HG03558 (cell line): Measurements from ENCODE around the gene DBT.
"Not testable (repeated sequence)": the region's sequence is repeated elsewhere in the genome, so short reads cannot be mapped to it uniquely, and the experiment has no call there.

Experiments used
- ATAC-seq: cut with Tn5 transposase; IDR thresholded peaks from one replicate; pipeline ENCODE4 v1.9.1; 2021; ENCODE audit warnings: moderate number of reproducible peaks; ENCODE audit not compliant: unreplicated experiment; ENCODE audit errors: extremely low read depth

DBT gene

DNA sequence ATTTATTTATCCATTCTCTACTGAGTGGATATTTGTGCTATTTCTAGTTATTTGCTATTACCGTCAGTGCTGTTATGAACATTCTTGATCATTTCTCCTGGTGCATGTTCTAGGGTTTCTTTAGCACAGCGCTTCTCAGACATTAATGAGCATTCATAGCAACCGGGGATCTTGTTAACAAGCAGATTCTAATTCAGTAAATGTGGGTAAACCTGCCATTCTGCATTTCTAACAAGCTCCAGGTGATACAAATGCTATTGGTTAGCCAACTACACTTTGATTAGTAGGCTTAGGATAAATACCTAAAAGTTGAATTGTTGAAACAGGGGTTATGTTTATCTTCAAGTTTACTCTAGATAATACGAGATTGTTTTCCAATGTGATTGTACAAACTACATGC lies 3.3 kb upstream of the DBT start:
- ATAC-seq: no peak

DNA sequence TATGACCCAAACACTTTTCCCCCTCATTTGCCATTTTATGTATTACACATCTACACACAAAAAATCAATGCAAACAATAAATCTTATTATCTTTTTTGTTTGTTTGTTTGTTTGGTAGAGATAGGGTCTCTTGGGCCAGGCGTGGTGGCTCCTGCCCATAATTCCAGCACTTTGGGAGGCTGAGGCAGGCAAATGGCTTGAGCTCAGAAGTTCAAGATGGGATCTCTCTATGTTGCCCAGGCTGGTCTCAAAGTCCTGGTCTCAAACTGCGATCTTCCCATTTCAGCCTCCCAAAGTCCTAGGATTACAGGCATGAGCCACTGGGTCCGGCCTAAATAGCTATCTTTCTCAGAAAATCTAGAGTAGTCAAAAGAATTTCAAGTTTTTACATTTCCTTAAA lies 1.2 kb upstream of the DBT start:
- ATAC-seq: no peak

DNA sequence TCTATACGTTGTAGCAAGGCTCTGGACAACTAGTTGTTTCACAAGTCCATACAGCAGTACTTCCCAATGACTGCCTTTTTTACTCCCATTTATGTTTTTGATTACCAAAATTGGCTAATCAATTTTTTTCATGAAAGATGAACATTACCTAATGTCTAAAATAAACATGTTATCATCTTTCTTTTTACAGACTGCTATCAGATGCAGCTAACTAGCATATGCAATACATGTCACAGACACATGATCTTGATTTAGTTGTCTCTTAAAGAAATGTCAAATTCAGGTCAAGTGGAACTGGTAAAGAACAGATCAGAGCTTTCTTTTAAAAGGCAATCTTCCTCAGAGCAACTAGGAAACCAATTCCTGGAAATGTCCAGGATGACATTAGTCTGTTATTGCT lies 630 bp upstream of the DBT start:
- ATAC-seq: no peak

DNA sequence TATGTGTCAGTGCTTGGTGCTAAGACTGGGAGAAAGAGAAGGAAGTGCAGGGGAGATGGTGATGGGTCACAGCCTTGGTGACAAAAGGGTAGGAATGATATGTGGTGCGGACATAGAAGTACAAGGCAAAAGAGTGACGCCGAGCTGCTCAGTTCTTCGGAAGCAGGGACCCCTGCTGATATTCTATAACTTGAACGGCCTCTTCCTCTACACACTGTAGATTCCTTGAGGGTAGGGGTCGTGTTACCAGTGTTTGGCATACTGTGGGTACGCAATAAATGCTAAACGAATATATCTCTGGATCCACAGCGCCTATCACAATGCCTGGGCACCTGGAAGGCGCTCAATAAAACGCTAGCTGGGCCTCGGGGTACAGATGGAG lies 488 bp downstream of the DBT start:
- no peak for ATAC-seq

DNA sequence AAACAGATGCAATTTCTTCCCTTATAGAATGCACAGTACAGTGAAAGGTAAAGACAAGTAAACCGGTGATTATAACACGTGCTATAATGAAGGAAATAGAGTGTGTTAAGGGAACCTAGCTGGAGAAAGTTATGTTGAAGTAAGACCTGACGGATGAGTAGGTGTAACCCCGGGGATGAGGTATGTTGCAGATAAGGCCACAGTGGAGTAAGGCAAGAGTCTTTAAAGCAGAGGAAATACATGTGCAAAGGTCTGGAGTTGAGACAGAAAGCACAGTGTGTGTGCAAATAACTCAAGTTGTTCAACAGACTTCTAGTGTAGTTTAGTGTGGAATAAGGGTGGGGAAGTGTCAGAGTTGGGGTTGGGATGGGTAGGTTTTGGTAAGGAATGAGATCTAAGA lies 2.9 kb downstream of the DBT start:
- no peak for ATAC-seq

DNA sequence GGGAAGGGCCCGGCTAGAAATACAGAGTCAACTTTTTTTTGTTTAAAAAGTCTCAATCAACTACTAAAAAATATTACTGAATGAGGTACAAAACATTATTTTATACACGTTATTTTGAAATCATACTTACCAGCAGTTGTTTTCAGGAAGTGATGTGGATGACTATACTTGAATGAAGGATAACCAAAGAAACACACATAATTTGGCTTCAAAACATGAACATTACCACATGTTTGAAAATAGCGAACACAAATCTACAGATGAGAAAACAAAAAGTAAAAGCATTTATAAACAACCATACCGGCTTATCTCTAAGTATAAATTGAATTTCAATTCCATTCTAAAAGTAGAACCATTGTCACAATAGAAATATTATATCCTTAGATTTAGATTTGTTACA lies 9.0 kb downstream of the DBT start:
- no peak for ATAC-seq

DNA sequence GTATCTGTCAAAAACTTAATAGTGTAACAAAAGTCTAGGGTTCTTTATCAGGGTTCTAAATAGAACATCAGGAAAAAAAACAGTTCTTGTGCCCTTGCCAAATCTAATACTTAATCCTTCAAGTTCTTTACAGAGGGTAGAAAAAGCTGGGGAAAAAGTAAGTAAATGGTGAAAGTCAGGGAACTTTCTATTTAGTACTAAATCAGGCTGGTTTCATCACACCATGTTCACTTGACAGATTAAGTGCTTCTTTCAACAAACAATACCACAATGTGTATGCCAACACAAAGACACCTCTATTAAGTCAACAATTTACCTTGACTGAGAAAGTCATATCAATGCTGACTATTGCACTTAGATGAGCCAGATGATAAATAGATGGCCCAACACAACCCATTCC lies 9.7 kb downstream of the DBT start:
- no peak for ATAC-seq

DNA sequence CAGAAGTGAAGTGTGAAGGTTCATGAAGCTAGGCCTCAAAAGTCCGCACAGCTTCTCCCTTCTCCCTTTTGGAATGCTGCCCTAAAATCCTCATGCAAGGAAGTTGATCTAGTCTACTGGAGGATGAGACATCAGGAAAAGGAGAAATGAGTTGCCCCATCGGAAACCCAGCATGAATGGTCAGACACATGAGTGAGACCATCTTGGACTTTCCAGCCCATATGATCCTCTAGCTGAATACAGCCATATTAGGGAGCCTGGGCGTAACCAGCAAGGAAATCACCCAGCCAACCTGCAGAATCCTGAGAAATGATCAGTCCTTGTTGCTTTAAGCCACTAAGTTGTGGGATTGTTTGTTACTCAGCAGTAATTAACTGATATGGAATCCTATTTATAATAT lies 12.5 kb downstream of the DBT start:
- no peak for ATAC-seq

DNA sequence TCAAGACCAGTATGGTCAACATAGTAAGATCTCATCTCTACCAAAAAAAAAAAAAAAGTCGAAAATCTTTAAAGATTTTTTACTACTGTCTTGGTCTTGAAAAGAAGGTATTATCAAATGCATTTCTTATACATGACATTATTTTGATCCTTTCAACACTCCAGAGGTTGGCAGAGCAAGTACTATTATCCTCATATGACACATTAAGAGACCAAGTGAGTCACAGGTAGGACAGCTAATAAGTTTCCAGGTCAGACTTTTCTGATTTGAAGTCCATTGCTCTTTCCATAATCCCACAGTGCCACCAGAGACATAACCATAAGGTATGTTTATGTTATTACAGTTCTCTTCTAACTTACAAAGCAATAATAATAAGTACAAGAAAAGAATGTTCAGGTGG lies 15.2 kb downstream of the DBT start:
- no peak for ATAC-seq

DNA sequence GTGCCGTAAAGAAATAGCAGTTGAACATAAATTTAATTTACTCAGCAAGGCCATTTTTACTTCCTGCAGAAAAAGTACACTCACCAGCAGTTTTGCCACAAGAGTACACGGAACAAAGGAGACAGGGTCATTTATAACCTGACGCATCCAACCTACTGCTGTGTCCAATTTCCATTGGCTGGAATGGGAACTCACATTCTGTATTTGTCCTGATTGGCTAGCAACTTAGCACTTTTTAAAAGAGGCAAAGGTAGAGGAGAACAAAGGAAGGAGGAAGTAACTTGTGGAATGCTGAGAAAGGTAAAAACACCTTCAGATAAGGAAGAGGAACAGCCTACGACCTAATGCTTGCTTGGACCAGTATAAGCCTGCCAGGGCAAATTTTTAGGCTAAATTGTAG lies 16.1 kb downstream of the DBT start:
- ATAC-seq: not testable (repeated sequence)

DNA sequence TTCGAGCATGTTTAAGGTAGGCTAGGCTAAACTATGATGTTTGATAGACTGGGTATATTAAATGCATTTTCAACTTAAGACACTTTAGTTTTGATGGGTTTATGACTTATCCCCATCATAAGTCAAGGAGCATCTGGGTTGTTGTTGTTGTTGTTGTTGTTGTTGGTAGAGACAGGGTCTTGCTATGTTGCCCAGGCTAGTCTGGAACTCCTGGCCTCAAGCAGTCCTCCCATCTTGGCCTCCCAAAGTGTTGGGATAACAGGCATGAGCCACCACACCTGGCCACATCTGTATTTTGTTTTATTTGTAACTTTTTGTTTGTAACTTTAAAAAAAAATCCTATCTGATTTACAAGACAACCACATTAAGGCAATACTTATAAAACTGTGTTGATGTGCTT lies 17.5 kb downstream of the DBT start:
- no peak for ATAC-seq

DNA sequence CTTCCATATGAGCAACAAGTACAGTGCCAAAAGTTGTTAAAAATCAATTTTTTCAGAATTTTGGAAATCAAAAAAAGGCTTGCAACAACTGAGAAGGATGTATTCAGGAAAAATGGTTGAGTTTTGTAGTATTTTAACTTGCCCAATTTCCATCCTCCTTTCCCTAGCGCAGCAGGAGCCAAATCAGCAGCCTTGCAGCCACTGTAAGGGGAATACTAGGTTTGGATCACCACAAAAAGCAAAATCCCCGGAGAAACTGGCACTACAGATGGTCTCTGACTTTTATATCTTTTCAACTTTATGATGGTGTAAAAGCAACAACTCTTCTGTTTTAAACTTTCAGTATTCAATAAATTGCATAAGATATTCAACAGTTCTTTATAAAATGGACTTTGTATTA lies 17.9 kb downstream of the DBT start:
- ATAC-seq: no peak

DNA sequence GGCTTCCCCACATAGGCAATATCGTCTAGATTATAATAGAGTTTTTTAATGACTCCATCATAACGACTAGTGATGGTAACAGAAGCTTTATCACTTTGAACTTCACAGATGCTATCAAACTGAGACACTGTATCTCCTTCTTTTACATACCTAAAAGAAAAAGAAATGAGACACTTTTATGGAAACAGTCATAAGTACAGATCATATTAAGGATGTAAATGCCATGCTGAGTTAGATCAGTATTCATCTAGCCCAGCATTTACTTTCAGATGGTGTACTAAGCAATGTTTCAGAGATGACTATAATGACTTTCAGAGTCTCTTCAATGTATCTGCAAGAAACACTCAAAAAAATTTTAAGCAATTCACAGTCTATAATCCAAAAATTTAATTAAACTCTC lies 18.9 kb downstream of the DBT start:
- no peak for ATAC-seq

DNA sequence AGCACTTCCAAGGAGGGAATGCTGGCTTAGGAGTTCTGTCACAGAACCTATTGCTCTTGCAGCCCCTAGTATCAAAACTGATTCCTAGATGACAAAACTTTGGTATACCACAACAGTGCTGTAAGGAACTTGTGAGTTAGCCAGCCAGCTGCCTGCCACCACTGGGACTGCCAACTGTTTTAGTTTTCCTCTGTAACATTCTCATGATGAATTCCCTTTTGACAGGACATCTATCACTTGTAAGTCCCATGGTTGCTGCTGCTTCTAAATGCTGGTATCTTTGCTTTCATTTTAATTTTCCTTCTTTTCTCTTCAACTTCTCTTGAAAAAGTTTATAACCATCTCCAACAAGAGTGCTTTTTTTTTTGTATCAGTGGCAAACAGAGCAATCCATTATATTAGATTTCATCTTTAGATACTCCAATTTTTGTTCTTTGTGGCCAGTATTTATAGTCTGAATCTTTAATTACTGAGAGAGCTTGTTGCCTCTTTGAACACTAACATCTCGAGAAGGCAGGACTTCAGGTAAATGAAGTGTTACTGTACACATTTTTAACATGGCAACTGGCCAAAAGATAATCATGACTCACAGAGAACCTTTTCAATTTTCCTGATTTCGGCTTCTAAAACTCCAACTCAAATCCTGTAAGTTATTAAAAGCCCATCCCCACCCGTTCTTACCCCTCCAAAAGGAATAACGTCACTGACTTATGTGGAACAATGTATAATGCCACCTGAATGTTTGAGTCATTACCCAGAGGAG lies 19.8 kb downstream of the DBT start:
- no peak for ATAC-seq

DNA sequence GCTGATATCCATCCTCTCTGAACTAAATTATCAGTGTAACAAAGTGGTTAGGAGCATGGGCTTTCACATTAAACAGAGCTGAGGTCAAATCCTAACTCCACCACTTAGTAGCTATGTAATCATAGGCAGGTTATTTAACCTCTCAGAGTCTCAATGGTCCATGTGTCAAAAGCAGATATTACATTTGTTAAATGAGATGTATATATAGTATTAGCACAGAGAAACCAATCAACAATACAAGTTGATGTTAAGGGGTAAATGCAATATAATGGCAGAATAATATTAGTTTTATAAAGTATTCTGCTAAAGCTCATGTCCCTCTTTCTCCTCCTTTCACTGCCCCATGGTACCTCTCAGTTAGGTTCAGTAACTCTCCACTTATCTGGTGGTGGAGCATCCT lies 27.2 kb downstream of the DBT start:
- ATAC-seq: no peak

DNA sequence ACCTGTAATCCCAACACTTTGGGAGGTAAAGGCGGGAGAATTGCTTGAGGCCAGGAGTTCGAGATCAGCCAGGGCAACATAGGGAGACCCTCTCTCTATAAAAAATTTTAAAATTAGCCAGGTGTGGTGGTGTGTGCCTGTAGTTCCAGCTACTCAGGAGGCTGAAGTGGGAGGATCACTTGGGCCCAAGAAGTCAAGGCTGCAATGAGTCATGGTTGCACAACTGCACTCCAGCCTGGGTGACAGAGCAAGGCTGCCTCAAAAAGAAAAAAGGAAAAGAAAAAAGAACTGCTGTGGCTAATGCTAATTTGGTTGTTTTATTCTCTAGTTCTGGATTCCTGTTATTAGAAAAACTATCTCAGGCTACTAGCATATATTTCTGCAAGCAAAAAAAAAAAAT lies 29.8 kb downstream of the DBT start:
- no peak for ATAC-seq

DNA sequence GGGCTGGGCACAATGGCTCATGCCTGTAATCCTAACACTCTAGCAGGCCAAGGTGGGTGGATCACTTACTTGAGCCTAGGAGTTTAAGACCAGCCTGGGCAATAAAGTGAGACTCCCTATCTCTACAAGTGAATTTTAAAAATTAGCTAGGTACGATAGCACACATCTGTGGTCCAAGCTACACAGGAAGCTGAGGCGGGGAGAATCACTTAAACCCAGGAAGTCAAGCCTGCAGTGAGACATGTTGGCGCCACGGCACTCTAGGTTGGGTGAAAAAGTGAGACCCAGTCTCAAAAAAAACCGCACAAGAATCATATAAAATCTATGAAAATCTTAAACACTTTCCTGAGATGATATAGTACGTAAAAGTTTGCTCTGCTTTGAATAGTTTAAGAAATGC lies 30.2 kb downstream of the DBT start:
- no peak for ATAC-seq

DNA sequence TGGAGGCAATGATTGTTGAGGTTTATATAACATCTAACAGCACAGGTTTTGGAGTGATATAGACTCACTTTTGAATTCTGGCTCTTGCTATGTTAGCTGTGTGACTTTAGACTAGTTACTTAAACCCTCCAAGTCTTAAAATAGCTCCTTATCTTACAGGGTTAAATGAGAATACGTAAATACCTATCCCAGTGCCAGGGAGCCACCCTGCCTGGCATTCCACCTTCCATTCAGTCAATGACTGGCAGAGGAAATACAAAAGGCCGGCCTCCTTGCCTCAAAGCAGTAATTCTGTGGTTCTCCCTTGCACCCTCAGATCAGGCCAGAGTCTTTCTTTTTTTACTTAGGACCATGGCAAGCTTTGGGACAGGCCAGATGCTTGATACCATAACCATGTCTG lies 31.8 kb downstream of the DBT start:
- ATAC-seq: no peak

DNA sequence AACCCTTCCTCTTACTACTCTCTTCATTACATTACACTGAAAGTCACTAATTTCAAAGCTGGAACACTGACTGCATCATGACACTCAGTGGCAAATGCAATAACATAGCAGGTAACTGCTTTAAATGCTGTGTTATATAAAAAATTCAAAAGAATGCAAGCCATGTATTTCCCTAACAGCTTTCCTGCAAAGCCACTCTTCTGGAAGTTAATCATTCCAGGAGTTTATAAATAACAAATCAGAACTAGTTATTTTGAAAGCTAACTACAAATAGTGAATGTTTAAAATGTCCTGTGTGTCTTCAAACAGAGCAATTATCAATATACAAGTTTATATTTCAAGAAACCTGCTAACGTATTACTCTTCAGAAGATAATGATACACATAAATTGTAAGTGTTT lies 34.5 kb downstream of the DBT start:
- no peak for ATAC-seq

DNA sequence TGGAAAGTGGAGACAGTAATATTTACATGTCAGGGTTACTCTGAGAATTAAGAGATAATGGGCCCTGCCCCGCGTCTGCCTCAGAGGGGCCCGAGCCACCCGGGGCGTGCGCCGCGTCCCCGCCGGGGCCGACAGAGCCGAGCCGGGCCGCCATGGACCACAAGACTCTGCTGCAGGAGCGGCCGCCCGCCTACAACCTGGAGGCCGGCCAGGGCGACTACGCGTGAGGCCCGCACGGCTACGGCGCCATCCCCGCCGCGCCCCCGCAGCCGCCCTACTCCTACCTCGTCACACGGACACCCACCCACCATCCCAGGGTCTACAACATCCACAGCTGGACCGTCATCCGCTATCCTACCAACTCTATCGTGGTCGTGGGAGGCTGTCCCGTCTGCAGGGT lies 36.5 kb downstream of the DBT start:
- no peak for ATAC-seq

DNA sequence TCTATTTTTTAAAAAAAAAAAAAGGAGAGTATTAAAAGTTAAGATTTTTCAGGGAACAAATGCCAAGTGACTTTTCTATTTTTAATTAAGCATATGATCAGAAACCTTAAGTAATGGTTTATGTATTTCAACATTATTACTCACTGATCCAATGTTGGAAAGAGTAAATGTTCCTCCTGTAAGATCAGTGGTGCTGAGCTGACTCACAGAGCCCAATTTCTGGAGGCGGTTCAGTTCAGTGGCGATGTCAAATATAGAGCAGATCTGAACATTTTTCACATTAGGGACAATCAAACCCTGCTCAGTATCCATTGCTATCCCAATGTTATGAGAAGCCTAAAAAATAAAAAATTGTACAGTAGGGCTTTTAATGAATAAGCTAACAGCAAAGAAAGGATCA lies 43.3 kb downstream of the DBT start:
- no peak for ATAC-seq

DNA sequence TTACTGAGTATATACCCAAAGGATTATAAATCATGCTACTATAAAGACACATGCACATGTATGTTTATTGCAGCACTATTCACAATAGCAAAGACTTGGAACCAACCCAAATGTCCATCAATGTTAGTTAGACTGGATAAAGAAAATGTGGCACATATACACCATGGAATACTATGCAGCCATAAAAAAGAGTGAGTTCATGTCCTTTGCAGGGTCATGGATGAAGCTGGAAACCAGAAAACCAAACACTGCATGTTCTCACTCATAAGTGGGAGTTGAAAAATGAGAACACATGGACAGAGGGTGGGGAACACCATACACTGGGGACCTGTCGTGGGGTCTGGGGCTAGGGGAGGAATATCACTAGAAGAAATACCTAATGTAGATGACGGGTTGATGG lies 44.0 kb downstream of the DBT start:
- not testable (repeated sequence) for ATAC-seq

DNA sequence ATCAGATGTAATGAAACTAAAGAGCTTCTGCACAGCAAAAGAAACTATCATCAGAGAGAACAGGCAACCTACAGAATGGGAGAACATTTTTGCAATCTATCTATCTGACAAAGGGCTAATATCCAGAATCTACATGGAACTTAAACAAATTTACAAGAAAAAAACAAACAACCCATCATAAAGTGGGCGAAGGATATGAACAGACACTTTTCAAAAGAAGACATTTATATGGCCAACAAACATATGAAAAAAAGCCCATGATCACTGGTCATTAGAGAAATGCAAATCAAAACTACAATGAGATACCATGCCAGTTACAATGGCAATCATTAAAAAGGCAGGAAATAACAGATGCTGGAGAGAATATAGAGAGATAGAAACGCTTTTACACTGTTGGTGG lies 44.5 kb downstream of the DBT start:
- not testable (repeated sequence) for ATAC-seq
